Transverse colon (tissue), 4 donors: Measurements from ENCODE around the gene VPS33A. TPM values are rescaled to one million over a fixed set of nuclear protein-coding genes. Genes with fewer than 3 reads are reported as not detected.

ENCODE experiments used
- DNase-seq: peaks from one replicate; pipeline ENCODE4 v3.0.0-alpha.2; 2019
- H3K27ac ChIP-seq, 4 donors: fragments of 200-600 bp; sonication (generic); 2 replicates each; pipeline ENCODE4 v1.5.1; 2016 to 2018; ENCODE audit warnings: inconsistent platforms in 4 of 4
- H3K27me3 ChIP-seq: fragments of 200-600 bp; sonication (generic); 2 replicates; pipeline ENCODE4 v1.5.1; 2017; ENCODE audit warnings: inconsistent platforms
- H3K36me3 ChIP-seq, 4 donors: fragments of 200-600 bp; sonication (generic); 2 replicates each; pipeline ENCODE4 v1.5.1; 2017 to 2019; ENCODE audit warnings: inconsistent platforms in 4 of 4
- H3K4me1 ChIP-seq, 4 donors: fragments of 200-600 bp; sonication (generic); 2 replicates each; pipeline ENCODE4 v1.5.1; 2017 to 2020; ENCODE audit warnings: inconsistent platforms in 4 of 4
- H3K4me3 ChIP-seq, 4 donors: fragments of 200-600 bp; sonication (generic); 1 replicate in 1 of 4; 2 replicates in 3 of 4; pipeline versions ENCODE4 v1.5.1 to v1.6.1; 2017 to 2019; ENCODE audit warnings: inconsistent platforms in 4 of 4
- H3K9me3 ChIP-seq, 2 donors: fragments of 200-600 bp; sonication (generic); 2 replicates each; pipeline ENCODE4 v1.5.1; 2017 to 2019; ENCODE audit warnings: inconsistent platforms in 2 of 2
- CTCF ChIP-seq, 5 experiments: fragments of 200-600 bp in 3 of 5; fragments of 450-650 bp in 2 of 5; sonication (generic) in 3 of 5; IDR thresholded peaks; 1 replicate in 2 of 5; 2 replicates in 3 of 5; pipeline ENCODE4 v1.5.1; 2016 to 2017; ENCODE audit warnings: antibody characterized with exemption in 5 of 5, inconsistent platforms in 3 of 5, mild to moderate bottlenecking in 2 of 5, moderate library complexity in 1 of 5
- EP300 ChIP-seq: sonication (generic); formaldehyde crosslinking; IDR thresholded peaks from one replicate; pipeline ENCODE4 v1.6.1; 2017; ENCODE audit warnings: antibody characterized with exemption, low read depth
- POLR2A ChIP-seq: fragments of 450-650 bp; IDR thresholded peaks from one replicate; pipeline ENCODE4 v1.6.1; 2016; ENCODE audit warnings: antibody characterized with exemption, mild to moderate bottlenecking, moderate library complexity
- POLR2AphosphoS5 ChIP-seq, 3 donors: sonication (generic); formaldehyde crosslinking; IDR thresholded peaks; one replicate each; pipeline ENCODE4 v1.6.1; 2016; ENCODE audit warnings: antibody characterized with exemption in 3 of 3
- WGBS, 2 donors: methylation state at CpG; one replicate each; pipeline ENCODE4 v1.1.5; 2018; ENCODE audit warnings: low coverage in 1 of 2; 5-methylcytosine and 5-hydroxymethylcytosine counted together
- in situ Hi-C, 4 donors: fragments of 200-750 bp; cut with MboI; loops; one replicate each; pipeline versions ENCODE4 v1.15.0 to v1.15.1; 2017; ENCODE audit warnings: low sequenced_read_pairs in 3 of 4, low pct_ligation_motif_present in 1 of 4, low pct_unique_long_range_greater_than_20kb in 1 of 4
- intact Hi-C: fragments of 100-400 bp; cut with DNase I; formaldehyde crosslinking; loops from one replicate; pipeline ENCODE4 v1.15.1; 2023; ENCODE audit warnings: low total_unique reads
- total RNA-seq, 4 donors: library from RNA; depleted of rRNA; stranded (reverse); fragments of >200 nt; gene quantifications; one replicate each; pipeline ENCODE4 v1.1.0, GENCODE V29; 2016

The VPS33A gene
- total RNA-seq, 4 donors from 2014 or later, result 2.2 to 18.7 (median 16.3) TPM

- Histone ChIP-seq H3K4me3 (no peak overlapping the region), H3K36me3 (peaks cover 0 to 44% (median 20%) of the 10 kb centered on the region in 4 donors), H3K4me1 (peaks cover 5 to 8% (median 7%) of the 10 kb centered on the region in 4 donors), H3K27ac (no peak overlapping the region), H3K27me3 (no peaks in the 10 kb centered on the region), H3K9me3 (no peaks in the 10 kb centered on the region)
- in situ Hi-C loops, result no loop called here
- 87% methylated on average over 6 of the region's 6 CpGs; no CpG with 5 or more reads in 1 of the 2 donors for WGBS, 2 donors
- intact Hi-C loops, result loop anchor here (1.0 kb wide), 1 partner anchor 18 kb away; no protein-coding TSS in a partner anchor
- TF ChIP-seq CTCF (IDR thresholded peaks at IDR 0.05) (no peak), POLR2AphosphoS5 (IDR thresholded peaks at IDR 0.05) (no peak), POLR2A (no peak), EP300 (no peak)
- DNase-seq, result no peak
Observed at GRCh38 chr12:122230798-122231197, 35.5 kb downstream of the VPS33A start.

GRCh38 chr12:122228092-122228491 is 38.2 kb downstream of the VPS33A start:
- H3K36me3 ChIP-seq, result peaks cover 0 to 26% (median 9%) of the 10 kb centered on the region in 4 donors
- no peak for DNase-seq
- in situ Hi-C loops, result no loop called here
- intact Hi-C loops, result no loop called here
- no peak overlapping the region for H3K27ac ChIP-seq
- 85 to 90% methylated on average over 4 to 5 of the region's 5 CpGs for WGBS, 2 donors
- peaks cover 9 to 27% (median 20%) of the 10 kb centered on the region in 4 donors for H3K4me1 ChIP-seq
- H3K27me3 ChIP-seq, result no peaks in the 10 kb centered on the region
- TF ChIP-seq CTCF (IDR thresholded peaks at IDR 0.05) (no peak), EP300 (no peak), POLR2A (no peak), POLR2AphosphoS5 (IDR thresholded peaks at IDR 0.05) (no peak)
- H3K4me3 ChIP-seq, result no peak overlapping the region
- H3K9me3 ChIP-seq, result no peaks in the 10 kb centered on the region

GRCh38 chr12:122227341-122227740 is 39.0 kb downstream of the VPS33A start:
- in situ Hi-C loops, result no loop called here
- Histone ChIP-seq H3K4me1 (peaks cover 9 to 27% (median 20%) of the 10 kb centered on the region in 4 donors), H3K36me3 (peaks cover 0 to 19% (median 7%) of the 10 kb centered on the region in 4 donors), H3K27me3 (no peaks in the 10 kb centered on the region), H3K4me3 (no peak overlapping the region), H3K27ac (no peak overlapping the region), H3K9me3 (no peaks in the 10 kb centered on the region)
- DNase-seq, result no peak
- intact Hi-C loops, result no loop called here
- TF ChIP-seq POLR2AphosphoS5 (IDR thresholded peaks at IDR 0.05), result no peak
- no peak for TF ChIP-seq EP300
- WGBS, 2 donors, result 80 to 93% methylated on average over 3 to 17 of the region's 17 CpGs

- DNase-seq, result no peak
- H3K4me3 ChIP-seq, result peak overlapping the region in 3 of 4 donors; percentile 21 to 43 (median 30)
- peak overlapping the region; percentile 21 to 70 (median 54) for H3K27ac ChIP-seq
- TF ChIP-seq CTCF (IDR thresholded peaks at IDR 0.05), result no peak
- no peak for TF ChIP-seq POLR2AphosphoS5 (IDR thresholded peaks at IDR 0.05)
- TF ChIP-seq EP300, result no peak
- TF ChIP-seq POLR2A, result no peak
- H3K9me3 ChIP-seq, result no peaks in the 10 kb centered on the region
- peaks cover 9 to 27% (median 20%) of the 10 kb centered on the region in 4 donors for H3K4me1 ChIP-seq
- H3K27me3 ChIP-seq, result no peaks in the 10 kb centered on the region
- intact Hi-C loops, result no loop called here
- in situ Hi-C loops, result no loop called here
- 49% methylated on average over 16 of the region's 55 CpGs; no CpG with 5 or more reads in 1 of the 2 donors for WGBS, 2 donors
- peaks cover 0 to 12% (median 5%) of the 10 kb centered on the region in 4 donors for H3K36me3 ChIP-seq
Observed at GRCh38 chr12:122226366-122227125, 39.7 kb downstream of the VPS33A start.
